NCI-H1694 (cell line): ENCODE data around the gene SHC2.
"Not testable (repeated sequence)": the region's sequence is repeated elsewhere in the genome, so short reads cannot be mapped to it uniquely, and the experiment has no call there.

Experiments
- DNase-seq: peaks from one replicate; lab custom pipeline; 2025; lab: John Stamatoyannopoulos, UW

Gene SHC2

DNA sequence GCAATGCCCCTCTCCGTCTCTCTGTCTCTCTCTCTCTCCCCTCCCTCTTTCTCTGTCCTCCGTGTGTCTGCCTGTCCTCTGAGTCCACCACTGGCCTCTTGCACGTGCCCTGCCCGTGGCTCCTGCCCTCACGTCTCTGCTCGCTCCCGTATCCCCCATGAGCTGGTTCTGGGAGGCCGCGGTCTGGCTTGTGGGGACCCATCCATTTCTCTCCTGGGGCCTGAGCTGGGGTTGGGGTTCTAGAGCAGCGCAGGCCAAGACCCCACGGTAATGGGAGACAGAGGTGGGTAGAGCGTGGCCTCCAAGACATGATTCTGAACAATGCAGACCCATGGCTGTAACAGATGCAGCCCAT, 70.9 kb downstream of the SHC2 start:
- DNase-seq: no peak

DNA sequence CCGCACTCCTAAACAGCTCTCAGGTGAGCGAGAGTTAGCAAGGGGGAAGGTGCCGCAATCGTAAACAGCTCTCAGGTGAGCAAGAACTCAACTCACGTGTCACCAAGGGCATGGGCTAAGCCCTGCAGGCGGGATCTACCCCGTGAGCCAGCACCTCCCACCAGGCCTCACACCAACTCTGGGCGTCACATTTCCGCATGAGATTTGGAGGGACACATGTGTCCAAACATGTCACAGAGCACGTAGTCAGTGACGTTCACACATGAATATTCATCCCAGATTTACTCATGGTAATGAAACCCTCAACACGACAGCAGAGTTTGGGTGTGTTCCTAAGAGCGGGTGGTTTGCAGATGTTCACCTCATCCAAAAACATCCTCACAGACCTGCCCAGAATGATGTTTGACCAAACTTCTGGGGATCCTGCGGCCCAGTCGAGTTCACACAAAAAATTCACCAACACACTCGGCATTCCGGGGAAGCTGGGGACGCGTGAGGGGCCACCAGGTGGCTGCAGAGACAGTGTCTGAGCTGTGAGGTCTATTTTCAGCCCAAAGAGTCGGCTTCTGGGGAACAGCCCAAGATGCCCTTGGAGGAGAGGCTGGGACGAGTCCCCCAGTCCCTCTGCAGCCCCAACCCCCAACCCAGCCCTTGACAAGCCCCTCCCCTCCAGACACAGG, 71.4 kb downstream of the SHC2 start:
- no peak for DNase-seq

DNA sequence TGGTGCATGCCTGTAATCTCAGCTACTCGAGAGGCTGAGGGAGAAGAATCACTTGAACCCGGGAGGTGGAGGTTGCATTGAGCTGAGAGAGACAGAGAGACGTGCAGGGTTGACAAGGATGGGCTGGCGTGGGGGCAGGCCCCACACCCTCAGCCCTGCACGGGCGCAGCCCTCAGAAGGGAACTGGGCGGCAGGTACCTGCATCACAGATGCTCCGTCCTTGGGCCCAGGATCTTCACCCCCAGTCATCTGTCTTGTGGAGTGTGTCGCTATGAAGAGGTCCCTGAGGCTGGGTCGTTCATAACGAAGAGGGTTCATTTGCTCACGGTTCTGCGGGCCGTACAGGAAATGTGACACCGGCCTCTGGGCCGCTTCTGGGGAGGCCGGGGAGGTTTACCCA, 72.1 kb downstream of the SHC2 start:
- no peak for DNase-seq

- DNase-seq: no peak
Observed at GRCh38 chr19:387777-388176, 73.1 kb downstream of the SHC2 start.

- not testable (repeated sequence) for DNase-seq
Observed at GRCh38 chr19:386632-387301, 74.1 kb downstream of the SHC2 start.

DNA sequence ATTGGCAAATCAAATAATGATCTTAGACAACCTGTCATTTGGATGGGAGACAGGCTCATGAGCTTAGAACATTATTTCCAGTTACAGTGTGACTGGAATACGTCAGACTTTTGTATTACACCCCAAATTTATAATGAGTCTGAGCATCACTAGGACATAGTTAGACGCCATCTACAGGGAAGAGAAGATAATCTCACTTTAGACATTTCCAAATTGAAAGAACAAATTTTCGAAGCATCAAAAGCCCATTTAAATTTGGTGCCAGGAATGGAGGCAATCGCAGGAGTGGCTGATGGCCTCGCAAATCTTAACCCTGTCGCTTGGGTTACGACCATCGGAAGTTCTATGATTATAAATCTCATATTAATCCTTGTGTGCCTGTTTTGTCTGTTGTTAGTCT, 74.6 kb downstream of the SHC2 start:
- DNase-seq: not testable (repeated sequence)

- DNase-seq: no peak
Observed at GRCh38 chr19:384799-385169, 76.0 kb downstream of the SHC2 start.

- DNase-seq: no peak
Observed at GRCh38 chr19:383922-384798, 76.7 kb downstream of the SHC2 start.

DNA sequence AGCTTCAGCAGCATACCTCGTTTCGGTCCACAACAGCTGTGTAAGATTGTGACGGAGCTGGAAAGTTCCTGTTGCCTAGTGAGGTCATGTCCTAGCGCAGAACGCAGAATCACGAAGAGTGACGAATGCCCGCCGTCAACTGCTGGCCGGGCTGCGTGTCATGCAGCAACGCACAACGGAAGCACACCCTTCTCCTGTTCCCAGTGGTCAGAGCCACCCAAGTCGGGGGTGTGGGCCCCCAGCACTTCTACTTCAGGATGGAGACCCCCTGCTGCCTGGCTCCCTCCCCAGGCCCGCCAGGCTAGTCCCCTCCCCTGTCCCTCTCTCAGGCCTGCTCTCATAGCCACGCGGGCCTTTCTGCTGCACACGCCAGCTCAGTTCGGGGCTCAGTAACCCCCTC, 77.8 kb downstream of the SHC2 start:
- DNase-seq: no peak

- peak; percentile 27 for DNase-seq
Observed at GRCh38 chr19:382578-382977, 78.3 kb downstream of the SHC2 start.

- DNase-seq: peak; percentile 5
Observed at GRCh38 chr19:381901-382300, 78.9 kb downstream of the SHC2 start.

GRCh38 chr19:380618-381219, 80.1 kb downstream of the SHC2 start:
- DNase-seq: not testable (repeated sequence)

GRCh38 chr19:379796-380195, 81.0 kb downstream of the SHC2 start:
- DNase-seq: no peak

GRCh38 chr19:378706-379105, 82.1 kb downstream of the SHC2 start:
- DNase-seq: no peak

- DNase-seq: no peak
Observed at GRCh38 chr19:377801-378581, 82.8 kb downstream of the SHC2 start.

- no peak for DNase-seq
Observed at GRCh38 chr19:376111-376470, 84.7 kb downstream of the SHC2 start.

GRCh38 chr19:375395-376110, 85.3 kb downstream of the SHC2 start:
- DNase-seq: no peak

- no peak for DNase-seq
Observed at GRCh38 chr19:374886-375235, 86.0 kb downstream of the SHC2 start.

- peak; percentile 7 for DNase-seq
Observed at GRCh38 chr19:374183-374885, 86.5 kb downstream of the SHC2 start.

DNA sequence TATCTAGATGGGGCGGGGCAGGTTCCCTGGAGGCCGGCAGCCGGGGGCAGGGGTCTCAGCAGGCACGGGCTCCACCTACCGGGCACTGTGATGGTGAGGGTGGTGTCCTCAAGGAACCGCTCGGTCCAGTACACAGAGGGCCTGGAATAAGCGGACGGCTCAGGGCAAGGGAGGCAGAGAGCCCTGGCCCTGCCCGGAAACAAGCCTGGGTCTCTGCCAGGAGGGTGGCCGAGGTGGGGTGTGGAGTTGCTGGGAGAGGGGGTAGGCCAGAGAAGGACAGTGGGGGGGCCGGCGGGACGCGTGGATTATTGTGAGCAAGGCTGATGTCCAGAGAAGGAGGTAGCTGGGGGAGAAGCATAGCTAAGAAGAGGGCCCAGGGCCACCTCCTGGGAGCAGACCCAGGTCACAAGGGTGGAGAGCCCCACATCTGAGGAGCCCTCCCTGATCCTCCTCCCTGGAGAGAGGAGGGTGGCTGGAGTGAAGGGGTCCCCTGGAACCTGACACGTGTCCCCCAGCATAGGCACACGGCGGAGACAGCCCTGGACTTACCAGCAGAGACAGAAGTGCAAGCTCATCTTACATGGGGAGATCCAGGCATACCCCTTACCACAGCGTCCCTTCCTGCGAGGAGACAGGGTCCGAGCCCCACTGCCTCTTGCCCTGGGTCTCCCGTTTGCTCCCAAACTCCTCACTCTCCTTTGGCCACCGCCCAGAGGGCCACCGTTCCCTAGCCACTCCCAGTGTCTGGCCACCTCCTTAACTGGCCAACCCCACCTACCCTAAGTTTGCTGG, 87.2 kb downstream of the SHC2 start:
- no peak for DNase-seq
